Aorta (tissue), 5 donors: ENCODE data around the gene CORO6. TPM values are rescaled to one million over a fixed set of nuclear protein-coding genes. Genes with fewer than 3 reads are reported as not detected.

Experiments
- ATAC-seq: fragments of 200-7000 bp; cut with Tn5 transposase; one replicate; pipeline ENCODE4 v1.9.1; 2022; ENCODE audit warnings: moderate library complexity; ENCODE audit not compliant: low FRiP score
- DNase-seq, 2 donors: peaks; one replicate each; pipeline ENCODE4 v3.0.0-alpha.2; 2020
- H3K27ac ChIP-seq, 2 donors: one replicate each; pipeline ENCODE4 v1.5.1; 2013; ENCODE audit warnings: low read length in 2 of 2, mild to moderate bottlenecking in 2 of 2, moderate library complexity in 2 of 2, control low read depth in 1 of 2, inconsistent platforms in 1 of 2, low read depth in 1 of 2
- H3K27me3 ChIP-seq, 2 donors: one replicate each; pipeline ENCODE4 v1.6.1; 2013; ENCODE audit warnings: control low read depth in 1 of 2, low read length in 1 of 2, mild to moderate bottlenecking in 1 of 2, moderate library complexity in 1 of 2; ENCODE audit not compliant: insufficient read depth in 2 of 2, control insufficient read depth in 1 of 2
- H3K36me3 ChIP-seq, 2 donors: one replicate each; pipeline ENCODE4 v1.6.1; 2013; ENCODE audit warnings: control low read depth in 1 of 2, low read length in 1 of 2, mild to moderate bottlenecking in 1 of 2; ENCODE audit not compliant: insufficient read depth in 2 of 2, control insufficient read depth in 1 of 2
- H3K4me1 ChIP-seq, 2 donors: one replicate each; pipeline ENCODE4 v1.6.1; 2013; ENCODE audit warnings: low read length in 2 of 2, control low read depth in 1 of 2, mild to moderate bottlenecking in 1 of 2, moderate library complexity in 1 of 2; ENCODE audit not compliant: insufficient read depth in 2 of 2, control insufficient read depth in 1 of 2
- H3K4me3 ChIP-seq, 2 donors: one replicate each; pipeline ENCODE4 v1.5.1; 2013; ENCODE audit warnings: low read length in 2 of 2, control low read depth in 1 of 2, mild to moderate bottlenecking in 1 of 2
- H3K9me3 ChIP-seq: one replicate; pipeline ENCODE4 v1.6.1; 2013; ENCODE audit warnings: mild to moderate bottlenecking, low read length; ENCODE audit not compliant: control insufficient read depth
- WGBS, 2 donors: extraction: QIAGEN DNeasy Blood & Tissue Kit; methylation state at CpG; one replicate each; pipeline ENCODE4 v1.1.7; 2013; 5-methylcytosine and 5-hydroxymethylcytosine counted together
- intact Hi-C, 2 donors: fragments of 100-400 bp; cut with DNase I; formaldehyde crosslinking; loops; one replicate each; pipeline versions ENCODE4 v1.14.2 to v1.15.0; 2022
- polyA plus RNA-seq, 2 donors: library from polyadenylated mRNA; stranded (reverse); fragments of 200-250 nt; gene quantifications; one replicate each; pipeline ENCODE4 v1.2.3, GENCODE V29; 2013
- total RNA-seq, 2 donors: library from RNA; stranded (reverse); fragmentation: NEBNext Ultra II Directional; extraction: Animal tissue kit (Norgen Biotek cat#: 25700); gene quantifications; one replicate each; pipeline ENCODE4 v1.2.1, GENCODE V29; 2021
- donor health status: healthy with polysubstance abuse.
- donor health status: Bipolar disorder and iron deficiency.
- donor health status: DM: no; HTN: no; CAD: no.
- donor health status: DM: no; HTN: no; CAD: no.
- donor health status: DM: yes; HTN: yes; CAD: no.

CORO6 gene
- total and polyA plus RNA-seq, 4 donors = 2.9 to 51.6 (median 11.1) TPM

GRCh38 chr17:29578626-29579485 is 43.9 kb downstream of the CORO6 start:
- Histone ChIP-seq H3K27me3 (no peaks in the 10 kb centered on the region), H3K27ac (no peak overlapping the region), H3K4me1 (no peaks in the 10 kb centered on the region), H3K36me3 (no peaks in the 10 kb centered on the region), H3K4me3 (no peak overlapping the region), H3K9me3 (no peaks in the 10 kb centered on the region)
- DNase-seq = no peak
- no peak for ATAC-seq
- intact Hi-C loops = no loop called here
- WGBS, 2 donors = 91 to 92% methylated on average over 14 of the region's 14 CpGs

- Histone ChIP-seq H3K27me3 (no peaks in the 10 kb centered on the region), H3K4me3 (no peak overlapping the region), H3K9me3 (no peaks in the 10 kb centered on the region), H3K36me3 (no peaks in the 10 kb centered on the region), H3K4me1 (no peaks in the 10 kb centered on the region), H3K27ac (no peak overlapping the region)
- intact Hi-C loops = no loop called here
- DNase-seq (peak; percentile 70 to 77), ATAC-seq (peak; percentile 13)
- WGBS, 2 donors = 41 to 47% methylated on average over 22 of the region's 22 CpGs
These were observed 45.1 kb downstream of the CORO6 start for GRCh38 chr17:29577385-29578211.

DNA sequence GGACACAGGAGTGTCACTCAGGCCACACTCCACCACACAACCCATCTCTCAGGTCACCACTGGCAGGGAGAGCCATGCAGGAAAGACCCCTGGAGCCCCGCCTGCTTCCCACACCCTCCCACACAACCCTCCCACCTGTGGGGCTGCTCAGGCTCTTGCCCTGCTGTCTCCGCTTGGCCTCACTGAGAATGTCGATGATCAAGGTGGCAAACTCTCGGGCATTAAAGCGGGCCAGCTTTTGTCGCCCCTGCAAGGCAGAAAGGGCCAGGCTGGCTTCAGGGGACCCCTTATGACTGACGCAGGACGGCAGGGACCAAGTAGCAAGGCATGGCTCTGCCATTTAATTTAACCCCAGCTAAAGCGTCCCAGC is 45.7 kb downstream of the CORO6 start:
- Histone ChIP-seq H3K27ac (no peak overlapping the region), H3K36me3 (no peaks in the 10 kb centered on the region), H3K4me1 (no peaks in the 10 kb centered on the region), H3K27me3 (no peaks in the 10 kb centered on the region), H3K4me3 (no peak overlapping the region), H3K9me3 (no peaks in the 10 kb centered on the region)
- WGBS, 2 donors = 91 to 95% methylated on average over 9 of the region's 9 CpGs
- no peak for DNase-seq
- no peak for ATAC-seq
- intact Hi-C loops = no loop called here

DNA sequence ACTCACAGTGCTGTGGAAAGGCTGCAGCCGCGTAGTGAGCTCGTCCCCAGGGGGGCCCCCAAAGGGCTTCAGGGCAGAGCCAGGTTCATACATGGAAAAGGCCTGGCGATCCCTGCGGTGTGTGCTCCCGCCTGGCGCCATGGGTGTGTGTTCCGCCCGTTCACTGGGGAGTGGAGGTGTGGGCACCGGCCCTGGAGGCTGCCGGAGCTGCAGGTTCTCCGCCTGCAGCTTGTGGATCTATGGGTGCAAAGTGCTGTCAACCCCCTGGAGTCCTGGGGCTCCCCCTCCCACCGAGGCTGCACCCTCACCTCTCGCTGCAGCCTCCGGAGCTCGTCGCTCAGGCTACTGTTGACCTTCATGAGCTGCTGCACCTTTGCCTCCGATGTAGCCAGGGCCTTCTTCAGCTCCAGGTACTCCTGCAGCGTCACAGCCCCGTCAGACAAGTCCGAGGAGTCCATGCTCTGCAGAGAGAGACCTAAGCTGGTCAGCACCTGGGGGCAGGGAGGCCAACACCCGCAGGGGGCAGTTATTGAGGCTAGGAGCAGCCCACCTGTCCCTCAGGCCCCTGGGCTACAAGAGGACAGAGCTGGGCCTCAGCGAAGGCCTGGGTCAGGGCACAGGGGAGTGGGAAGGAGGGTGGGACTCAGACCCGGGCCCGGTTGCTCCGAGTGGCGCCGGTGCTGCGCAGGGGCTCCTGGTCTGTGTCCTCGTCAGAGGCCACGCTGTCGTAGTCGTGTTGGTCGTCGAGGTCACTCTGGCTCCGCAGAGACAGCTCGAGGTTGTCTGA is 46.3 kb downstream of the CORO6 start:
- 91 to 94% methylated on average over 37 of the region's 37 CpGs for WGBS, 2 donors
- ATAC-seq (no peak), DNase-seq (peak in 1 of 2 donors; percentile 45)
- Histone ChIP-seq H3K27me3 (no peaks in the 10 kb centered on the region), H3K4me3 (no peak overlapping the region), H3K9me3 (no peaks in the 10 kb centered on the region), H3K27ac (no peak overlapping the region), H3K36me3 (no peaks in the 10 kb centered on the region), H3K4me1 (no peaks in the 10 kb centered on the region)
- intact Hi-C loops = no loop called here

GRCh38 chr17:29575511-29576213 is 47.0 kb downstream of the CORO6 start:
- peak; percentile 46 to 70 for DNase-seq
- Histone ChIP-seq H3K27me3 (no peaks in the 10 kb centered on the region), H3K36me3 (no peaks in the 10 kb centered on the region), H3K27ac (no peak overlapping the region), H3K4me3 (no peak overlapping the region), H3K4me1 (no peaks in the 10 kb centered on the region), H3K9me3 (no peaks in the 10 kb centered on the region)
- intact Hi-C loops = no loop called here
- WGBS, 2 donors = 82 to 85% methylated on average over 28 of the region's 28 CpGs
- ATAC-seq = no peak

DNA sequence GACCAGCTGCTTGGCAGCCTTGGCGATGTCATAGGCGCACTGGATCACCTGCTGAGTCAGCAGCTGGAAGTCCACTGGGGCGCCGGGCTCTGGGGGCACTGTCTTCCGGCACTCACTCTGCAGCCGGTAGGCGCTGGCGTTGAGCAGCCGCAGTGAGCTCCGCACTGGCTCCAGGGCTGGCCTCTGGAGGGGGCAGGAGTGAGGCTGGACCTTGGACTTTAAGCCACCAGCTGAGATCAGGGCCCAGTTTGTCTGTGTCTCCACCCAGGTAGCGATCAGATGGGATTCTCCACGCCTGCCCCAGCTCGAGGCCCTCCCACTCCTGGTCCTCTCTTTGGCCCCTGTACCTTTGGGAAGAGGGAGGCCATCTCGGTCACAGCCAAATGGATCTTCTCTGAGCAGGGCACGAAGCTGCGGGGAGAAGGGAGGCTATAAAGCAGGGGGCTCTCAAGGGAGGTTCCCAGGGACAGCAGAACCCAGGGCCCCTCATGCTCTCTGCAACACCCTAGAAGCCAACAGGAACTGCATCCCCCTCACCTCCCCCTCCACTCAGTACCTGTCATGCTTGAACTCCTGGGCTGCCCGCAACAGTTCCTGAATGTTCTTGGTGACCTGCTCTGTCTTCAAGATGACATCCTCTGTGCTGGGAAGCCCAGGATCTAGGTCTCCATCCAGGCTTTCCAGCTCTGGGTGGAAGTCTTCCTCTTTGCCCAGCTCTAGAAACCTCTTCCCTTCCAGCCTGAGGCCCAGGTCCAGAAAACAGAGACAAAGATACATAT is 47.8 kb downstream of the CORO6 start:
- H3K36me3 ChIP-seq = no peaks in the 10 kb centered on the region
- no peak for ATAC-seq

GRCh38 chr17:29573871-29574731 is 48.6 kb downstream of the CORO6 start:
- no peaks in the 10 kb centered on the region for H3K36me3 ChIP-seq
- intact Hi-C loops = no loop called here
- H3K9me3 ChIP-seq = no peaks in the 10 kb centered on the region
- no peaks in the 10 kb centered on the region for H3K4me1 ChIP-seq
- ATAC-seq = no peak
- DNase-seq = peak; percentile 43 to 68
- WGBS, 2 donors = 81 to 82% methylated on average over 14 of the region's 14 CpGs
- H3K27me3 ChIP-seq = no peaks in the 10 kb centered on the region
- no peak overlapping the region for H3K4me3 ChIP-seq
- H3K27ac ChIP-seq = no peak overlapping the region

More for the DNA sequence above, 47.8 kb downstream of the CORO6 start:
- Histone ChIP-seq H3K4me3 (no peak overlapping the region), H3K27ac (no peak overlapping the region), H3K27me3 (no peaks in the 10 kb centered on the region), H3K9me3 (no peaks in the 10 kb centered on the region), H3K4me1 (no peaks in the 10 kb centered on the region)
- intact Hi-C loops = no loop called here
- WGBS, 2 donors = 84 to 86% methylated on average over 17 of the region's 17 CpGs
- DNase-seq = peak; percentile 21 to 69
